Nephron progenitor cell (in vitro differentiated cells): Measurements from ENCODE around the gene BCL11A.

Source experiments
- DNase-seq: peaks from one replicate; pipeline ENCODE4 v3.0.0; 2021
- H3K27ac Mint-ChIP-seq: 2 replicates; pipeline ENCODE4 v1.8.0; 2021; ENCODE audit warnings: mild to moderate bottlenecking, moderate library complexity, mixed read lengths
- H3K27me3 Mint-ChIP-seq: 2 replicates; pipeline ENCODE4 v1.8.0; 2021; ENCODE audit warnings: mild to moderate bottlenecking, low read depth, mixed read lengths; ENCODE audit not compliant: poor library complexity
- H3K36me3 Mint-ChIP-seq: 2 replicates; pipeline ENCODE4 v1.8.0; 2021; ENCODE audit warnings: low read depth, mixed read lengths
- H3K4me1 Mint-ChIP-seq: 2 replicates; pipeline ENCODE4 v1.8.0; 2021; ENCODE audit warnings: mixed read lengths
- H3K4me3 Mint-ChIP-seq: 2 replicates; pipeline ENCODE4 v1.8.0; 2021; ENCODE audit warnings: mild to moderate bottlenecking, moderate library complexity, mixed read lengths
- H3K9me3 Mint-ChIP-seq: 2 replicates; pipeline ENCODE4 v1.8.0; 2021; ENCODE audit warnings: mild to moderate bottlenecking, moderate library complexity, mixed read lengths
- TF ChIP-seq, protein P1 (sequence below): fragments of 200-600 bp; sonication (generic); IDR thresholded peaks from 2 replicates; pipeline ENCODE4 v1.5.0; 2021; ENCODE audit warnings: antibody characterized with exemption

BCL11A gene

GRCh38 chr2:60577682-60578283, 24.3 kb upstream of the BCL11A start:
- H3K4me1 Mint-ChIP-seq = no peaks in the 10 kb centered on the region
- H3K36me3 Mint-ChIP-seq = no peaks in the 10 kb centered on the region
- no peak overlapping the region for H3K27ac Mint-ChIP-seq
- peaks cover 52% of the 10 kb centered on the region for H3K27me3 Mint-ChIP-seq
- H3K9me3 Mint-ChIP-seq = no peaks in the 10 kb centered on the region
- no peak for DNase-seq
- TF ChIP-seq, protein P1, sequence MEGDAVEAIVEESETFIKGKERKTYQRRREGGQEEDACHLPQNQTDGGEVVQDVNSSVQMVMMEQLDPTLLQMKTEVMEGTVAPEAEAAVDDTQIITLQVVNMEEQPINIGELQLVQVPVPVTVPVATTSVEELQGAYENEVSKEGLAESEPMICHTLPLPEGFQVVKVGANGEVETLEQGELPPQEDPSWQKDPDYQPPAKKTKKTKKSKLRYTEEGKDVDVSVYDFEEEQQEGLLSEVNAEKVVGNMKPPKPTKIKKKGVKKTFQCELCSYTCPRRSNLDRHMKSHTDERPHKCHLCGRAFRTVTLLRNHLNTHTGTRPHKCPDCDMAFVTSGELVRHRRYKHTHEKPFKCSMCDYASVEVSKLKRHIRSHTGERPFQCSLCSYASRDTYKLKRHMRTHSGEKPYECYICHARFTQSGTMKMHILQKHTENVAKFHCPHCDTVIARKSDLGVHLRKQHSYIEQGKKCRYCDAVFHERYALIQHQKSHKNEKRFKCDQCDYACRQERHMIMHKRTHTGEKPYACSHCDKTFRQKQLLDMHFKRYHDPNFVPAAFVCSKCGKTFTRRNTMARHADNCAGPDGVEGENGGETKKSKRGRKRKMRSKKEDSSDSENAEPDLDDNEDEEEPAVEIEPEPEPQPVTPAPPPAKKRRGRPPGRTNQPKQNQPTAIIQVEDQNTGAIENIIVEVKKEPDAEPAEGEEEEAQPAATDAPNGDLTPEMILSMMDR = no peak
- H3K4me3 Mint-ChIP-seq = no peak overlapping the region

- Mint-ChIP-seq H3K27ac (no peak overlapping the region), H3K27me3 (peaks cover 18% of the 10 kb centered on the region), H3K4me1 (no peaks in the 10 kb centered on the region), H3K36me3 (no peaks in the 10 kb centered on the region), H3K9me3 (no peaks in the 10 kb centered on the region), H3K4me3 (no peak overlapping the region)
- no peak for DNase-seq
- TF ChIP-seq, protein P1 = no peak
Observed at GRCh38 chr2:60573251-60573650, 19.8 kb upstream of the BCL11A start.

DNA sequence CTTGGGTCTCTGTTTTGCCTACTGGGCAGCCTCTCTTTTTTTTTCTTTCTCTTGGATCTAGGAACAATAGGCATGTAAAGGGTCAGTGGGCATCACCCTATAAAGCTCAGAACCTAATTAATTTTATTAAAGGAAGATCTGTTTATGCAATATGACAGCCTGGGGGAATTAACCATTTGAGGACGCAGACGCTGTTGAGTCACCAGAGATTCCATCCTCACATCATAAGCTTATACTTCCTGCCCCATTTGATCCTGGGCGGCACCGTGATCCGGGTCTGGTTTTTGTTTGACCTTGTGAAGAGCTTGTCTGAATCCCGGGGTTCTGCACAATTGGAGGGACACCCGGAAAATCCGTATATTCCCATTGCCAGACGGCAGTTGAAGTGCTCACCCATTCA, 16.8 kb upstream of the BCL11A start:
- Mint-ChIP-seq H3K4me3 (no peak overlapping the region), H3K27me3 (peaks cover 14% of the 10 kb centered on the region), H3K9me3 (no peaks in the 10 kb centered on the region), H3K36me3 (no peaks in the 10 kb centered on the region), H3K27ac (no peak overlapping the region), H3K4me1 (peaks cover 4% of the 10 kb centered on the region)
- no peak for DNase-seq
- TF ChIP-seq, protein P1 = no peak

DNA sequence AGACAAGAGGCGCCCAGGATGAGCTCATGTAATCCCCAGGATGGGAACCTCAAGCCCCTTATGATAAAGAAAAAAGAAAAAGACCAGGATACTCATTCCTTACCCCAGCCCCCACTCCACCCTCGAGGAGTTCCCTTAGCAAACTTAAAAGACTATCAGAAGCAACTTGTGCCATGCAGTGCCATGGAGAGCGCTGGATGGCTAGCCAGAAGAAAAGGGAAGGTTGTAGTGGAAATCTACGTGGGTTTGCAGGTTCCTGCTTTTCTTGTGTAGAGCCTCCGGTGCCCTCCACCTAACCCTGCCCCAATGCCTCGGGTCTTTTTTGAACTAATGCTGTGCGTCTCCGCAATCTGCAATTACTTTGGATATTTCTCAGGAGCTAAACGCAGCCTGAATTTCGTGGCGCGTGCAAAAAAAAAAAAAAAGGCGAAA, 16.2 kb upstream of the BCL11A start:
- H3K4me3 Mint-ChIP-seq = no peak overlapping the region
- no peaks in the 10 kb centered on the region for H3K9me3 Mint-ChIP-seq
- no peaks in the 10 kb centered on the region for H3K36me3 Mint-ChIP-seq
- H3K27ac Mint-ChIP-seq = no peak overlapping the region
- no peak for DNase-seq
- H3K4me1 Mint-ChIP-seq = peaks cover 4% of the 10 kb centered on the region
- H3K27me3 Mint-ChIP-seq = peaks cover 19% of the 10 kb centered on the region
- TF ChIP-seq, protein P1 = no peak

GRCh38 chr2:60567919-60568768, 14.7 kb upstream of the BCL11A start:
- no peaks in the 10 kb centered on the region for H3K9me3 Mint-ChIP-seq
- H3K36me3 Mint-ChIP-seq = no peaks in the 10 kb centered on the region
- no peak overlapping the region for H3K27ac Mint-ChIP-seq
- peaks cover 20% of the 10 kb centered on the region for H3K27me3 Mint-ChIP-seq
- DNase-seq = peak; percentile 23
- peaks cover 4% of the 10 kb centered on the region for H3K4me1 Mint-ChIP-seq
- H3K4me3 Mint-ChIP-seq = no peak overlapping the region
- TF ChIP-seq, protein P1 = no peak
